Measurements from ENCODE around the gene TNFRSF4. TPM values are rescaled to one million over a fixed set of nuclear protein-coding genes. Genes with fewer than 3 reads are reported as not detected.

The TNFRSF4 gene
- total and polyA plus RNA-seq, 2 of the 8 experiments (the other 6 are each of a cell fraction or from before 2014, with no cell fraction given), result 0.06 TPM; not detected in 1

GRCh38 chr1:1242461-1243265, 28.7 kb upstream of the TNFRSF4 start (continued):
- TF ChIP-seq RAD21 (IDR thresholded peaks at IDR 0.05 in 1 of 2, conservative IDR thresholded peaks at IDR 0.05 in 1 of 2; ENCODE audit: low read depth in 2 of 2, low read length in 2 of 2), result no peak
